Uterus (tissue), 4 donors: ENCODE measurements around the gene TLX2. TPM values are rescaled to one million over a fixed set of nuclear protein-coding genes. Genes with fewer than 3 reads are reported as not detected.

ENCODE experiments used
- DNase-seq, 2 donors: peaks; one replicate each; pipeline ENCODE4 v3.0.0-alpha.2; 2019 to 2020
- H3K27ac ChIP-seq, 2 donors: fragments of 200-600 bp; sonication (generic); 1 replicate in 1 of 2; 2 replicates in 1 of 2; pipeline ENCODE4 v1.5.1; 2016 to 2018
- H3K27me3 ChIP-seq, 2 donors: fragments of 200-600 bp; sonication (generic); one replicate each; pipeline ENCODE4 v1.5.1; 2018 to 2019; ENCODE audit warnings: control low read depth in 1 of 2
- H3K36me3 ChIP-seq, 2 donors: fragments of 200-600 bp; sonication (generic); one replicate each; pipeline ENCODE4 v1.5.1; 2019; ENCODE audit warnings: control low read depth in 1 of 2
- H3K4me1 ChIP-seq, 2 donors: fragments of 200-600 bp; sonication (generic); one replicate each; pipeline ENCODE4 v1.5.1; 2018 to 2019; ENCODE audit warnings: control low read depth in 1 of 2
- H3K4me3 ChIP-seq, 2 donors: fragments of 200-600 bp; sonication (generic); 1 replicate in 1 of 2; 2 replicates in 1 of 2; pipeline ENCODE4 v1.5.1; 2018 to 2019; ENCODE audit warnings: mild to moderate bottlenecking in 1 of 2
- H3K9me3 ChIP-seq, 2 donors: fragments of 200-600 bp; sonication (generic); one replicate each; pipeline ENCODE4 v1.5.1; 2019; ENCODE audit warnings: control low read depth in 1 of 2
- CTCF ChIP-seq, 4 experiments: fragments of 200-600 bp in 2 of 4; fragments of 450-650 bp in 2 of 4; sonication (generic) in 2 of 4; IDR thresholded peaks; one replicate each; pipeline ENCODE4 v1.5.1; 2016 to 2019; ENCODE audit warnings: antibody characterized with exemption in 4 of 4, mild to moderate bottlenecking in 2 of 4, moderate library complexity in 1 of 4
- POLR2A ChIP-seq, 2 donors: fragments of 450-650 bp; IDR thresholded peaks; one replicate each; pipeline ENCODE4 v1.6.1; 2016; ENCODE audit warnings: antibody characterized with exemption in 2 of 2, mild to moderate bottlenecking in 1 of 2, moderate library complexity in 1 of 2
- intact Hi-C: fragments of 100-400 bp; cut with DNase I; formaldehyde crosslinking; loops from one replicate; pipeline ENCODE4 v1.15.1; 2023; ENCODE audit warnings: low total_unique reads
- total RNA-seq, 4 donors: library from RNA; depleted of rRNA in 3 of 4; stranded (reverse); fragments of >200 nt in 3 of 4; gene quantifications; one replicate each; pipeline versions ENCODE4 v1.1.0 to v1.2.4, GENCODE V29; 2014 to 2023
- donor health status: DM: yes; HTN: yes; CAD: no.

TLX2 gene
- total RNA-seq, 4 donors from 2014 or later = 0.55 TPM; not detected in 3

DNA sequence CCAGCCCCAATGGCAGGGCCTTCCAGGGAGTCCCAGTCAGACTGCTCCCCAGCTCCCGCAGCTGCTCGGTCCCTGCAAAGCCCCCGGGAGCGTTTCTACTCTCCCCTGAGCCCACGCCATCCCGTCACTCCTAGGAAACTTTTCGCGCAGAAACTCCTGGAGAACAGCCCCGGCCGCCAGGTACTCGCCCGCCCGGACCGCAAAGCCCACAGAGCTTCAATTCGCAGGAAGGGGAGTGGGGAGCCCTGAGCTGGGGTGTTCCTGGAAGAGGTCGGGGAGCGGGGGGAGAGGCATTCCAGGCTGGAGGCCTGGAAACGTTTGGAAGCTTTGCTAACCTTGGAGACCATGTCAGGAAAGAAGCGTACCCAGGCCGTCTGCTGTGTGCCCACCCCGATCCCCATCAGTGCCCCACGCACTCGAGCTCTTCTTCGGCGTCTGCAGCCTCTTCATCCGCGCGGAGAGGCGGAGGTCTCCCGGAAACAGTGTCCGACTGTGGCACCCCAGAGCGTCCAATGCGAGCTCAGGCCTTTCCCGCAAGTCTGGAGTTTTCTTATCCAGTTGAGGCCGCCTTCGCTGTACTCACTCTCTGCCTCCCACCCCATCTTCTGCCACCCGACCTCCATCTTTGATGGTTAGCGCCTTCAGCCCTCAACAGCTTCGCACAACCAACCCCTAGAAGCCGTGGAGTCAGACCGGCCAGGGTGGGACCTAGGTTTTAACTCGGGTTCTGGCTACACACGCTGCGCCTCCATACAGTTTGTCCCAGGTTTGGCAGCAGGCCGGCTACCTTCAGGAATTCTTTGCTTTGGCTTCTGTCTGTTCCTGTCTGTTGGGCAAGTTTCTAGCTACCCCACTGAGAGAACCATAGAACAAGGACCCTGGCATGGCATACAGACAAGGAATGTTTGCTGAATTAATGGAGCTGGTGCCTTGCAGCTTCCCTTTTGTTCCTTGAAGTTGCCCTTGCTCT lies 10.5 kb upstream of the TLX2 start:
- no peak for DNase-seq
- Histone ChIP-seq H3K27me3 (peaks cover 4 to 17% of the 10 kb centered on the region in 2 donors), H3K9me3 (no peaks in the 10 kb centered on the region), H3K36me3 (no peaks in the 10 kb centered on the region), H3K4me1 (peaks cover 0 to 15% of the 10 kb centered on the region in 2 donors), H3K27ac (peak overlapping the region in 1 of 2 donors; percentile 77), H3K4me3 (peak overlapping the region; percentile 23 to 38)
- no peak for TF ChIP-seq POLR2A (IDR thresholded peaks at IDR 0.05)
- no peak for TF ChIP-seq CTCF (IDR thresholded peaks at IDR 0.05)
- intact Hi-C loops = no loop called here

- H3K27ac ChIP-seq = no peak overlapping the region
- H3K36me3 ChIP-seq = no peaks in the 10 kb centered on the region
- H3K4me3 ChIP-seq = no peak overlapping the region
- peaks cover 0 to 9% of the 10 kb centered on the region in 2 donors for H3K4me1 ChIP-seq
- TF ChIP-seq CTCF (IDR thresholded peaks at IDR 0.05) (no peak), POLR2A (IDR thresholded peaks at IDR 0.05) (no peak)
- no peak for DNase-seq
- peaks cover 0 to 11% of the 10 kb centered on the region in 2 donors for H3K27me3 ChIP-seq
- intact Hi-C loops = no loop called here
- no peaks in the 10 kb centered on the region for H3K9me3 ChIP-seq
Observed at GRCh38 chr2:74504591-74504990, 9.7 kb upstream of the TLX2 start.

DNA sequence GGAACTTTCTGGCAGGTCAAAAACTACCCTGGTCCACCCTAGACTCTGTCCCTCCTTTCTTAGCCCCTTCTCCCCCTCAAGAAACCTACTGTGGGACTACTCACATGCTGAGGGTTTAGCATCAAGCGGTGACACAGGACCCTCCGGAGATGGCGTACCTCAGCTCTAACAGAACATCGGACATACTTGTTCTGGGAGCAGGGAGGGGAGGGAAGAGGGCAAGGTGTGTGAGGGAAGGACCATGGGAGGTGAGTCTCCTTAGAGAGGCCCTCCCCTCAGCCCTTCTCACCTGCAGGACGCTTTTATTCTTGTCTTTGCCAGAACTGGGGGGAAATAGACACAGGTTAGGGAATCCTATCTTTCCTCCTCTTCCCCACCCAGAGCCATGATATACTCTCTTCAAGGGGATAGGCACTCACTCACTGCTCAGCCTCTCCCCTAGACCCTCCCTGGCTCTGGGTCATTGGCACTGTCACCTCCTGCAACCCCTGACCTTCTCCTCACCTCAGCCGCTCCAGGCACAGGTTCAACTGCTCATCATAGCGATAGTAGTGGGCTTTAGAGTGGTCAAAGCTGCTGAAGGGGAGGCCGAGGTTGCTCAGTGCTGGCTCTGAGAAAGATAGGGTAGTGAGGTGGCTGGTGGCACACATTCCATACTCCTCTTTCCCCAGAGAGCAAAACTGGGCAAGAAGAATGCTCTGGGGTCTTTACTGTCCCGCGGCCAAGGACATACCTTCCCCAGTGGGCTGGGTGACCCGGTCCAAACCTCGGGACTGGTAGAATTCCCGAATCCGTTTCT lies 8.6 kb upstream of the TLX2 start:
- Histone ChIP-seq H3K9me3 (no peaks in the 10 kb centered on the region), H3K4me1 (peaks cover 0 to 9% of the 10 kb centered on the region in 2 donors), H3K4me3 (no peak overlapping the region), H3K36me3 (no peaks in the 10 kb centered on the region), H3K27ac (no peak overlapping the region), H3K27me3 (peaks cover 0 to 4% of the 10 kb centered on the region in 2 donors)
- TF ChIP-seq CTCF (IDR thresholded peaks at IDR 0.05) = no peak
- TF ChIP-seq POLR2A (IDR thresholded peaks at IDR 0.05) = no peak
- no peak for DNase-seq
- intact Hi-C loops = no loop called here

- peak within 1 kb of the TSS; percentile 72 to 73 for H3K4me3 ChIP-seq
- H3K27me3 ChIP-seq = no peaks in the 10 kb centered on the region
- H3K36me3 ChIP-seq = no peaks in the 10 kb centered on the region
- peaks cover 0 to 9% of the 10 kb centered on the region in 2 donors for H3K4me1 ChIP-seq
- H3K9me3 ChIP-seq = no peaks in the 10 kb centered on the region
- peak in 2 of 4 experiments; percentile 37 to 39 for TF ChIP-seq CTCF (IDR thresholded peaks at IDR 0.05)
- TF ChIP-seq POLR2A (IDR thresholded peaks at IDR 0.05) = peak; percentile 7 to 60
- peak; percentile 99 to 100 for DNase-seq
- peak within 1 kb of the TSS; percentile 97 to 99 for H3K27ac ChIP-seq
- intact Hi-C loops = no loop called here
Observed at GRCh38 chr2:74507145-74507925, 6.9 kb upstream of the TLX2 start, which contains the start of gene PCGF1. Gene PCGF1, minus strand, starts transcription at chr2:74507695. Its CDS starts 27 bp downstream, at chr2:74507668.
